ENCODE measurements around the gene SMAD6.

DNA sequence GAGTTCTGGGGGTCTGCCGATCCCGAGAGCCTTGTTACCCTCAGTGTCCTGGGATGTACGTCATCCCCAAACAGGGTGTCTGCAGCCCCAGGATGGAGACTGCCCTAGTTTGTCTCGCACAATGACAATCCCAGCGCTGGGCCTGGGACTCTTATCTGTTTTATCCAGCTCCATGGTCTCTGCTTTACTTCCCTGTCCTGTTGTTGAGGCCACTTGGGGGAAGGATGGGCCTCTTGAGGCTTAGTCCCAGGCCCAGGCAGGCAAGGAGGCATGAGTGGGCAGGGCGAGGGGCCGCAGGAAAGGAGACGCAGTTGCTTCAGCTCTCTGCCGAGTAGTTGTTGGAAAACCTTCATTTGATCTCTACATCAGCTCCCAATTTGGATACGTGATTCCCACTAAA is 17.4 kb downstream of the SMAD6 start:
- TF ChIP-seq, protein P1, sequence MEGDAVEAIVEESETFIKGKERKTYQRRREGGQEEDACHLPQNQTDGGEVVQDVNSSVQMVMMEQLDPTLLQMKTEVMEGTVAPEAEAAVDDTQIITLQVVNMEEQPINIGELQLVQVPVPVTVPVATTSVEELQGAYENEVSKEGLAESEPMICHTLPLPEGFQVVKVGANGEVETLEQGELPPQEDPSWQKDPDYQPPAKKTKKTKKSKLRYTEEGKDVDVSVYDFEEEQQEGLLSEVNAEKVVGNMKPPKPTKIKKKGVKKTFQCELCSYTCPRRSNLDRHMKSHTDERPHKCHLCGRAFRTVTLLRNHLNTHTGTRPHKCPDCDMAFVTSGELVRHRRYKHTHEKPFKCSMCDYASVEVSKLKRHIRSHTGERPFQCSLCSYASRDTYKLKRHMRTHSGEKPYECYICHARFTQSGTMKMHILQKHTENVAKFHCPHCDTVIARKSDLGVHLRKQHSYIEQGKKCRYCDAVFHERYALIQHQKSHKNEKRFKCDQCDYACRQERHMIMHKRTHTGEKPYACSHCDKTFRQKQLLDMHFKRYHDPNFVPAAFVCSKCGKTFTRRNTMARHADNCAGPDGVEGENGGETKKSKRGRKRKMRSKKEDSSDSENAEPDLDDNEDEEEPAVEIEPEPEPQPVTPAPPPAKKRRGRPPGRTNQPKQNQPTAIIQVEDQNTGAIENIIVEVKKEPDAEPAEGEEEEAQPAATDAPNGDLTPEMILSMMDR (IDR thresholded peaks at IDR 0.05; ENCODE audit: poor library complexity) = no peak
- TF ChIP-seq EZH2 (IDR thresholded peaks at IDR 0.05; ENCODE audit: borderline replicate concordance) (no peak), EZH2phosphoT487 (IDR thresholded peaks at IDR 0.05; ENCODE audit: low read depth, severe bottlenecking, unreplicated experiment) (no peak)

Data from hepatocyte (in vitro differentiated cells).